MM.1S (cell line): ENCODE results near the gene USP12.

Experiments
- EZH2 ChIP-seq: fragments of 300-600 bp; sonication (generic); optimal IDR thresholded peaks from 2 replicates; pipeline ENCODE3; 2017; ENCODE audit warnings: low read depth, mild to moderate bottlenecking, antibody characterized with exemption, low read length, mixed read lengths
- EZH2phosphoT487 ChIP-seq: fragments of 300-600 bp; sonication (generic); IDR thresholded peaks from 2 replicates; pipeline ENCODE4 v1.6.1; 2018; ENCODE audit warnings: antibody characterized with exemption, low read length
- TF ChIP-seq, protein P1 (sequence below): fragments of 300-600 bp; sonication (generic); IDR thresholded peaks from 2 replicates; pipeline ENCODE4 v1.5.1; 2016; ENCODE audit warnings: antibody characterized with exemption, low read length, mixed read lengths

DNA sequence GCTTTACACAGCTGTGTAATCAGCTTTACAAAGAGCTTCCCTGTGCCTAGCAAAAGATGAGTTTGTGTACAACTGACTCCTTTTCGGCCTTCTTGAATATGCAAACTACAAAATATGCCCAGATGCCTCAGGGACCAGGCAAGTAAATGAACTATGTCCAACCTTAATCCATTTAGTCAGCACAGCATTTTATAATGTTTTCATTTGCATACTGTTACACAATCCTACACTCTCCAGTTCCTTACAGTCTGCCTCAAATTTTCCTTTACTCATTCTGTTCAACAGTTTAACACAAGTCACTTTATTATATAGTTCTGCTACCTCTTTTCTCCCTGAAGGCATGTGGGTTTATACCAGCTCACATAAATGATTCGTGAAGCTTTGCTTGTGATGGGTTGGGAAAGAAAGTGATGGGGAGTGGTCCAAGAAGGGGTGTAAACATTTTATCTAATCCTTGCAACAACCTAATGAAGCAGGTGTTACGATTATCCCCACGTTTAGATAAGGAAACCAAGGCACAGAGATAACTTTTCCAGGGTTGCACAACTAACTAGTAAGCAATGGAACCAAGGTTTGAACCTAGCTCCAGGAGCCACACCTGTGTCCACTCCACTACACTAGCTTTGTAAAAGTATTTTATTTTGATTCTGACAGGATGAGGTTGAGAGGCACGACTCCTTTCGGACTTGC is 3.3 kb upstream of the USP12 start:
- TF ChIP-seq, protein P1, sequence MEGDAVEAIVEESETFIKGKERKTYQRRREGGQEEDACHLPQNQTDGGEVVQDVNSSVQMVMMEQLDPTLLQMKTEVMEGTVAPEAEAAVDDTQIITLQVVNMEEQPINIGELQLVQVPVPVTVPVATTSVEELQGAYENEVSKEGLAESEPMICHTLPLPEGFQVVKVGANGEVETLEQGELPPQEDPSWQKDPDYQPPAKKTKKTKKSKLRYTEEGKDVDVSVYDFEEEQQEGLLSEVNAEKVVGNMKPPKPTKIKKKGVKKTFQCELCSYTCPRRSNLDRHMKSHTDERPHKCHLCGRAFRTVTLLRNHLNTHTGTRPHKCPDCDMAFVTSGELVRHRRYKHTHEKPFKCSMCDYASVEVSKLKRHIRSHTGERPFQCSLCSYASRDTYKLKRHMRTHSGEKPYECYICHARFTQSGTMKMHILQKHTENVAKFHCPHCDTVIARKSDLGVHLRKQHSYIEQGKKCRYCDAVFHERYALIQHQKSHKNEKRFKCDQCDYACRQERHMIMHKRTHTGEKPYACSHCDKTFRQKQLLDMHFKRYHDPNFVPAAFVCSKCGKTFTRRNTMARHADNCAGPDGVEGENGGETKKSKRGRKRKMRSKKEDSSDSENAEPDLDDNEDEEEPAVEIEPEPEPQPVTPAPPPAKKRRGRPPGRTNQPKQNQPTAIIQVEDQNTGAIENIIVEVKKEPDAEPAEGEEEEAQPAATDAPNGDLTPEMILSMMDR: no peak
- no peak for TF ChIP-seq EZH2
- TF ChIP-seq EZH2phosphoT487: no peak
